PFSK-1 (cell line): ENCODE results near the gene RBM47.

Source experiments
- REST ChIP-seq, 2 experiments: IDR thresholded peaks; 2 replicates each; pipeline versions ENCODE4 v1.6.1 to v1.8.0; 2011 to 2012; ENCODE audit warnings: low read depth in 2 of 2, low read length in 2 of 2, control low read depth in 1 of 2, inconsistent platforms in 1 of 2, mild to moderate bottlenecking in 1 of 2, moderate library complexity in 1 of 2; ENCODE audit not compliant: insufficient read depth in 1 of 2
- TAF1 ChIP-seq: IDR thresholded peaks from 2 replicates; pipeline ENCODE4 v1.6.1; 2012; ENCODE audit warnings: low read length, control low read depth, borderline replicate concordance; ENCODE audit not compliant: insufficient read depth

- no peak for TF ChIP-seq TAF1
- TF ChIP-seq REST (IDR thresholded peaks at IDR 0.05; ENCODE audit: insufficient read depth in 1 of 2, low read depth in 2 of 2, low read length in 2 of 2) = no peak
Observed at GRCh38 chr4:40514497-40514951, 115.1 kb downstream of the RBM47 start.
